ENCODE data around the gene MORN1.
"Not testable (repeated sequence)": the region's sequence is repeated elsewhere in the genome, so short reads cannot be mapped to it uniquely, and the experiment has no call there.

Gene MORN1

DNA sequence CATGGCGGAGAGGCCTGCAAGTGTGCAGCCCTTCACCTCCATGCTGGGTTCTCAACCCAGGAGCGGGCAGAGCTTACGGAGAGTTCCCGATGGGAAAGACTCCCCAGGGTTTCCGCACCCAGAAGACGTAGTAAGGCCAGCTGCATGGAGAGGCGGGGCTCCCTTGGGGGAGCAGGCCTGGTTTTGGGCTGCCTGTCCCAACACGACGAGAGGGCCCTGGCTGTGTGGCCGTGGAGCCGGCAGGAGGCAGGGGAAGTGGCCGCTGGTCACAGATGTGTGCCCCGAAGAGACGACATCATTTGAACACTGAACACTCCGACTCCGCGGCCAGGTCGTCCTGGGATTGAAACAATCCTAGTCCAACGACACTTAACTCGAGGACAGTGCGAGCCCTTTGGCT lies 57.0 kb downstream of the MORN1 start:
- ATAC-seq = no peak
- TF ChIP-seq, protein P1, sequence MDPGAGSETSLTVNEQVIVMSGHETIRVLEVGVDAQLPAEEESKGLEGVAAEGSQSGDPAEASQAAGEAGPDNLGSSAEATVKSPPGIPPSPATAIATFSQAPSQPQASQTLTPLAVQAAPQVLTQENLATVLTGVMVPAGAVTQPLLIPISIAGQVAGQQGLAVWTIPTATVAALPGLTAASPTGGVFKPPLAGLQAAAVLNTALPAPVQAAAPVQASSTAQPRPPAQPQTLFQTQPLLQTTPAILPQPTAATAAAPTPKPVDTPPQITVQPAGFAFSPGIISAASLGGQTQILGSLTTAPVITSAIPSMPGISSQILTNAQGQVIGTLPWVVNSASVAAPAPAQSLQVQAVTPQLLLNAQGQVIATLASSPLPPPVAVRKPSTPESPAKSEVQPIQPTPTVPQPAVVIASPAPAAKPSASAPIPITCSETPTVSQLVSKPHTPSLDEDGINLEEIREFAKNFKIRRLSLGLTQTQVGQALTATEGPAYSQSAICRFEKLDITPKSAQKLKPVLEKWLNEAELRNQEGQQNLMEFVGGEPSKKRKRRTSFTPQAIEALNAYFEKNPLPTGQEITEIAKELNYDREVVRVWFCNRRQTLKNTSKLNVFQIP (CRISPR knock-in tag; IDR thresholded peaks at IDR 0.05; ENCODE audit: borderline replicate concordance, low read depth) = no peak
- TF ChIP-seq ZNF8 (CRISPR knock-in tag; IDR thresholded peaks at IDR 0.05) (no peak), ZFP3 (CRISPR knock-in tag; IDR thresholded peaks at IDR 0.05) (no peak), PPARA (CRISPR knock-in tag; IDR thresholded peaks at IDR 0.05; ENCODE audit: borderline replicate concordance) (no peak), GLIS3 (CRISPR knock-in tag; IDR thresholded peaks at IDR 0.05) (no peak), RARB (CRISPR knock-in tag; IDR thresholded peaks at IDR 0.05) (no peak), ZC3H10 (CRISPR knock-in tag; IDR thresholded peaks at IDR 0.05) (no peak), SNAI2 (CRISPR knock-in tag; IDR thresholded peaks at IDR 0.05) (no peak), ZNF70 (CRISPR knock-in tag; IDR thresholded peaks at IDR 0.05) (no peak), ZNF565 (CRISPR knock-in tag; conservative IDR thresholded peaks at IDR 0.05; ENCODE audit: low read depth) (no peak), ESRRG (CRISPR knock-in tag; IDR thresholded peaks at IDR 0.05) (no peak)
- TF ChIP-seq, protein P2, sequence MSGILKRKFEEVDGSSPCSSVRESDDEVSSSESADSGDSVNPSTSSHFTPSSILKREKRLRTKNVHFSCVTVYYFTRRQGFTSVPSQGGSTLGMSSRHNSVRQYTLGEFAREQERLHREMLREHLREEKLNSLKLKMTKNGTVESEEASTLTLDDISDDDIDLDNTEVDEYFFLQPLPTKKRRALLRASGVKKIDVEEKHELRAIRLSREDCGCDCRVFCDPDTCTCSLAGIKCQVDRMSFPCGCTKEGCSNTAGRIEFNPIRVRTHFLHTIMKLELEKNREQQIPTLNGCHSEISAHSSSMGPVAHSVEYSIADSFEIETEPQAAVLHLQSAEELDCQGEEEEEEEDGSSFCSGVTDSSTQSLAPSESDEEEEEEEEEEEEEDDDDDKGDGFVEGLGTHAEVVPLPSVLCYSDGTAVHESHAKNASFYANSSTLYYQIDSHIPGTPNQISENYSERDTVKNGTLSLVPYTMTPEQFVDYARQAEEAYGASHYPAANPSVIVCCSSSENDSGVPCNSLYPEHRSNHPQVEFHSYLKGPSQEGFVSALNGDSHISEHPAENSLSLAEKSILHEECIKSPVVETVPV (CRISPR knock-in tag; IDR thresholded peaks at IDR 0.05) = no peak
- TF ChIP-seq, protein P3, sequence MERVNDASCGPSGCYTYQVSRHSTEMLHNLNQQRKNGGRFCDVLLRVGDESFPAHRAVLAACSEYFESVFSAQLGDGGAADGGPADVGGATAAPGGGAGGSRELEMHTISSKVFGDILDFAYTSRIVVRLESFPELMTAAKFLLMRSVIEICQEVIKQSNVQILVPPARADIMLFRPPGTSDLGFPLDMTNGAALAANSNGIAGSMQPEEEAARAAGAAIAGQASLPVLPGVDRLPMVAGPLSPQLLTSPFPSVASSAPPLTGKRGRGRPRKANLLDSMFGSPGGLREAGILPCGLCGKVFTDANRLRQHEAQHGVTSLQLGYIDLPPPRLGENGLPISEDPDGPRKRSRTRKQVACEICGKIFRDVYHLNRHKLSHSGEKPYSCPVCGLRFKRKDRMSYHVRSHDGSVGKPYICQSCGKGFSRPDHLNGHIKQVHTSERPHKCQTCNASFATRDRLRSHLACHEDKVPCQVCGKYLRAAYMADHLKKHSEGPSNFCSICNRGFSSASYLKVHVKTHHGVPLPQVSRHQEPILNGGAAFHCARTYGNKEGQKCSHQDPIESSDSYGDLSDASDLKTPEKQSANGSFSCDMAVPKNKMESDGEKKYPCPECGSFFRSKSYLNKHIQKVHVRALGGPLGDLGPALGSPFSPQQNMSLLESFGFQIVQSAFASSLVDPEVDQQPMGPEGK (CRISPR knock-in tag; IDR thresholded peaks at IDR 0.05; ENCODE audit: borderline replicate concordance) = no peak
- TF ChIP-seq, protein P4, sequence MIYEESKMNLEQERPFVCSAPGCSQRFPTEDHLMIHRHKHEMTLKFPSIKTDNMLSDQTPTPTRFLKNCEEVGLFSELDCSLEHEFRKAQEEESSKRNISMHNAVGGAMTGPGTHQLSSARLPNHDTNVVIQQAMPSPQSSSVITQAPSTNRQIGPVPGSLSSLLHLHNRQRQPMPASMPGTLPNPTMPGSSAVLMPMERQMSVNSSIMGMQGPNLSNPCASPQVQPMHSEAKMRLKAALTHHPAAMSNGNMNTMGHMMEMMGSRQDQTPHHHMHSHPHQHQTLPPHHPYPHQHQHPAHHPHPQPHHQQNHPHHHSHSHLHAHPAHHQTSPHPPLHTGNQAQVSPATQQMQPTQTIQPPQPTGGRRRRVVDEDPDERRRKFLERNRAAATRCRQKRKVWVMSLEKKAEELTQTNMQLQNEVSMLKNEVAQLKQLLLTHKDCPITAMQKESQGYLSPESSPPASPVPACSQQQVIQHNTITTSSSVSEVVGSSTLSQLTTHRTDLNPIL (CRISPR knock-in tag; IDR thresholded peaks at IDR 0.05; ENCODE audit: low read depth) = no peak

DNA sequence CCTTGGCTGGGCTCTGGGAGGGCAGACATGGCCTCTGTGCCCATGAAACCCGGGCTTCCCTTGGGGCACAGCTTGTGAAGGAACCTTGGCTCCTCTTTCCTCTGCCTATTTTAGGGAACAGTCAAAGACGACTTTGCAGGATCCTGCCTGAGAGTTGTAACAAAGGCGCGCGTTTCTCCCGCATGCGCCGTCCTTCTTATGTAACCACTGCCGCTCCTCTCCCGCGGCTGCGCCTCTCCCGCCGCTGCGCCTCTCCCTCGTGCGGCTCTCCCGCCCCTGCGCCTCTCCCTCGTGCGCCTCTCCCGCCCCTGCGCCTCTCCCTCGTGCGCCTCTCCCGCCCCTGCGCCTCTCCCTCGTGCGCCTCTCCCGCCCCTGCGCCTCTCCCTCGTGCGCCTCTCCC lies 59.8 kb downstream of the MORN1 start:
- not testable (repeated sequence) for ATAC-seq

DNA sequence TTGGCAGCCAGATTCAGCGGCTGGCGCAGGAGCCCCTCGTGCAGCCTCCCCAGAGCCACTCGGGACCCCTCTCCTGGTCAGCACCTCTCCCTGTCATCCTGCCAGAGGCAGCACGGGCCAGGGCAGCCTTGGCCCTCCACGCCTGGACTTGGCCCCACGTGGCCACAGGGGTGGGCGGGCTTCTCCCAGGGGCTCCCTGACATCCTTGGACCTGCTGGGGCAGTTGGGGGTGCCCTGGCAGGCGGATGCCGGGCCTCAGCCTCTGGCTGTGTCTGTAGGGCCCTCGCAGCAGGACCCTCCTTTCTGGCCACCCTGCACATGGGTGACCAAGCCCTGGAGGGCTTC lies 60.2 kb downstream of the MORN1 start:
- TF ChIP-seq ZFP3 (CRISPR knock-in tag; IDR thresholded peaks at IDR 0.05) (no peak), GLIS3 (CRISPR knock-in tag; IDR thresholded peaks at IDR 0.05) (no peak), BACH2 (CRISPR knock-in tag; IDR thresholded peaks at IDR 0.05; ENCODE audit: borderline replicate concordance) (no peak), ZNF70 (CRISPR knock-in tag; IDR thresholded peaks at IDR 0.05) (no peak), ZNF565 (CRISPR knock-in tag; conservative IDR thresholded peaks at IDR 0.05; ENCODE audit: low read depth) (no peak), PPARA (CRISPR knock-in tag; IDR thresholded peaks at IDR 0.05; ENCODE audit: borderline replicate concordance) (no peak)
- TF ChIP-seq, protein P3 (CRISPR knock-in tag; IDR thresholded peaks at IDR 0.05; ENCODE audit: borderline replicate concordance) = no peak
- TF ChIP-seq, protein P2 (CRISPR knock-in tag; IDR thresholded peaks at IDR 0.05) = no peak
- no peak; the same call in 1 of the 3 replicates for ATAC-seq

DNA sequence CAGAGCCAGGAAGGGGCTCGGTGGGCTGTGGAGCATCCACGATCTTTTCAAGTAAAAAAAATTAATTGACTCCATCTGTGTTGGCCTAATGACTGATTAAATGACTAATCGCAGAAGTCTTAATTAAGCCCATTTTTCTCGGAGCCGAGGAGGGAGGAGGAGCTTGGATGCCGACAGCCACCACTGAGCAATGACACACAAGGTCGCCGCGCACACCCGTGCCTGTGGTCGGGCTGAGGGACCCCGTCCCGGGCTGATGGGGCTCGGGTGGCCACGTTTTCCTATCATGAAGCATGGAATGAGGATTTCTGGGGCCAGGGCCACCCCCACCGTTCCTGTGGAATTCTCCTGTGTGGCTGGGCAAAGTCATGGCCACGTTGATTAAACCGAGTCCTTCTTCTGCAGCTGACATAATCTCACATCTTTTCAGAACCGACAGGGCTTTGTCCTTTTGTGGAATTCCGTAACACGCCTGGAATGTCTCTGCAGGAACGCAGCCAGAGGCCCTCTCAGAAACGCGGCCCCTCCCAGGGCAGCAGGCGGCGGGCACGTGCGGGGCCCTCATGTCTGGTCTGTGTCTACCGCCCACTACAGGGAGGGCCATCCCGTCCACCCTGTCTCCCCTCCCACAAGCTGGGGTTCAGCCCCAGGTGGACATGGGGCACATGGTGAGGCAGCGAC lies 60.7 kb downstream of the MORN1 start:
- ATAC-seq = peak; percentile 63
- no peak for TF ChIP-seq PPARA (CRISPR knock-in tag; IDR thresholded peaks at IDR 0.05; ENCODE audit: borderline replicate concordance)
- peak; percentile 91; the same call in 1 of the 2 replicates for TF ChIP-seq ARNTL (CRISPR knock-in tag; IDR thresholded peaks at IDR 0.05; ENCODE audit: borderline replicate concordance, low read depth)
- TF ChIP-seq SNAI2 (CRISPR knock-in tag; IDR thresholded peaks at IDR 0.05) = no peak
- TF ChIP-seq, protein P3 (CRISPR knock-in tag; IDR thresholded peaks at IDR 0.05; ENCODE audit: borderline replicate concordance) = no peak
- 0 out of 2 replicates have a peak, but pooled peaks have one; percentile 51 for TF ChIP-seq CSDC2 (CRISPR knock-in tag; IDR thresholded peaks at IDR 0.05)
- no peak for TF ChIP-seq ZNF8 (CRISPR knock-in tag; IDR thresholded peaks at IDR 0.05)
- TF ChIP-seq ZNF70 (CRISPR knock-in tag; IDR thresholded peaks at IDR 0.05) = no peak
- TF ChIP-seq, protein P4 (CRISPR knock-in tag; IDR thresholded peaks at IDR 0.05; ENCODE audit: low read depth) = no peak
- TF ChIP-seq, protein P1 (CRISPR knock-in tag; IDR thresholded peaks at IDR 0.05; ENCODE audit: borderline replicate concordance, low read depth) = no peak
- TF ChIP-seq BACH2 (CRISPR knock-in tag; IDR thresholded peaks at IDR 0.05; ENCODE audit: borderline replicate concordance) = no peak
- TF ChIP-seq ZFP3 (CRISPR knock-in tag; IDR thresholded peaks at IDR 0.05) = no peak
- TF ChIP-seq ISL1 (CRISPR knock-in tag; IDR thresholded peaks at IDR 0.05) = peak; percentile 46
